T-helper 2 cell treated with Interferon-gamma antibody and Interleukin-4, amounts not matched to agents 100 ng/mL and 5 ng/mL, for 36 hours (primary cell): ENCODE data around the gene GNPNAT1. TPM values are rescaled to one million over a fixed set of nuclear protein-coding genes. Genes with fewer than 3 reads are reported as not detected.
"Not testable (repeated sequence)": the region's sequence is repeated elsewhere in the genome, so short reads cannot be mapped to it uniquely, and the experiment has no call there.

ENCODE experiments used
- intact Hi-C: fragments of 100-400 bp; cut with micrococcal nuclease; formaldehyde crosslinking; loops from one replicate; pipeline ENCODE4 v1.15.1; 2023
- total RNA-seq: library from RNA; stranded (reverse); gene quantifications from 2 replicates; pipeline ENCODE4 v1.2.3, GENCODE V29; 2022

The GNPNAT1 gene
- total RNA-seq, 1 donor from 2014 or later, result 16.7 TPM

DNA sequence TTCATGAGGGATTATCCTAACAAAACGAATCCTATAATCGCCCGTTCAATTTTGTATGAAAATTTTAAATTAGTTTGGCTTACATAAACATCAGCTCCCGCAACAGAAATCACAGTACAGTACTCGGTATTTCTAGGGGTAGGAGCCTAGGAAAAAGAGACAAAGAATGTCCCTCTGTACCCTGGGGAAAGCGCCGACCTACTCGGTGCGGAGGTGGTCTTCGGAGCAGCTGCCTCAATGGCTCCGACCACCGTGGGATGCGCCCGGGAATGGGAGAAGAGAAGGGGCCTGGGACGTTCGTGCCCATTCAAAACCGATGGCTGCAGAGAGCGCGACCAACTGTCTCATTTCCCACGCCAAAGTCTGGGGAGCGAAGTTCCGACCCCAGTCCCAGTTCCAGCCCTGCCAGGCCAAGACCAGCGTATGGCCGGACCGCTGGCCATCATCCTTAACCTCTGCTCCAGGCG is 618 bp downstream of the GNPNAT1 start:
- intact Hi-C loops, result loop anchor here (1.0 to 10.0 kb wide), 6 partner anchors 60 to 476 kb away; partner anchors contain the start of genes DDHD1, GPR137C, PSMC6 and PTGER2

- intact Hi-C loops, result loop anchor here (2.0 to 10.0 kb wide), 2 partner anchors 363 to 475 kb away; partner anchors contain the start of genes DDHD1 and PTGER2
Measured at GRCh38 chr14:52790011-52790755, 1.2 kb downstream of the GNPNAT1 start.

GRCh38 chr14:52789118-52789517 is 2.3 kb downstream of the GNPNAT1 start:
- intact Hi-C loops, result no loop called here

DNA sequence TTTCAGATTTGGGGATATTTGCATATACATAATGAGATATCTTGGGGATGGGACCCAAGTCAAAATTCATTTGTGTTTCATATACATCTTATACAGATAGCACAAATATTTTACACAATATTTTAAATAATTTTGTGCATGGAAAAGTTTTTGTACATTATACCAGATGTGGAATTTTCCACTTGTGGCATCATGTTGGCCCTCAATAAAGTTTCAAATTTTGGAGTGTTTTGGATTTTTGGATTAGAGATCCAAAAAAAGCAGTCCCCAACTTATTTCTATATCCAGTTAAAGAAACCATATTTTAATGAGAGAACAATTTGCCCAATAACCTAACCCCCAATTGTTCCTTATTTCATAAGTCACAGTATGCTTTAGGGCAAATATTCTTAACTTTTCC is 4.5 kb downstream of the GNPNAT1 start:
- intact Hi-C loops, result no loop called here

DNA sequence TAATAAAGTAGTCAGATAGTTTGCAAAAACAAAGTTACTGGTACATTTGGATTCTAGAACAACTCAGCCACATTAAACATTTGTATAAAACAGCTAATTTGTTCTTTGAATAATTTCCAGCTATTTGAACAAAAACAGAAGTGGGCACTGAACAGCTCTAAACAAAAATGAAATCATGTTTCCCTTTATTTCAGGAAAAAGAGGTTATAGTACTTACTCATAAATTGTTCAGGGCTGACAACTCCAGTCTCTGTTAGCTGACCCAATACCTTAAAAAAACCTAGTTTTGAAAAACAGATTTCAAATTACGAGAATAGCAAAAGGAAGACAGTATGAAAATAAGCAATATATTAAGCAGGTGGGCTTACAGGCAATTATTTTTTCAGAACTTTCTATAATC is 8.2 kb downstream of the GNPNAT1 start:
- intact Hi-C loops, result no loop called here

DNA sequence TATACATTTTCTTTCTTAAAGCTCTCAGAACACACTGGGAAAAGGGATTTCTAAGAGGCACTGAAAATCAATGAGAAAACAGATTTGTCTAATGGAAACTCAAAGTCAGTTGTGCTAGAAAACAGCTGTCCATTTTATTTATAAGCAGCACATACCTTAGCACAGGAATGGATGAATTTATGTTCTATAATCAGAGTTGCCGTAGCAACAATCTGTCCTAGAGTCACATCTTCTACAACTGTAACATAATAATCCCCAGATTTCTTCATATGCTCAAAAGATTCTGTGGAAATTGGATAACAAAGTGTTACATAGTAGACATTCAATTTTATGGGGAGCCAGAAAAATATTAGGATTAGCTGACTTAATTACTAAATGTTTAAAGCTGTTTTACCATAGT is 9.8 kb downstream of the GNPNAT1 start:
- intact Hi-C loops, result no loop called here

DNA sequence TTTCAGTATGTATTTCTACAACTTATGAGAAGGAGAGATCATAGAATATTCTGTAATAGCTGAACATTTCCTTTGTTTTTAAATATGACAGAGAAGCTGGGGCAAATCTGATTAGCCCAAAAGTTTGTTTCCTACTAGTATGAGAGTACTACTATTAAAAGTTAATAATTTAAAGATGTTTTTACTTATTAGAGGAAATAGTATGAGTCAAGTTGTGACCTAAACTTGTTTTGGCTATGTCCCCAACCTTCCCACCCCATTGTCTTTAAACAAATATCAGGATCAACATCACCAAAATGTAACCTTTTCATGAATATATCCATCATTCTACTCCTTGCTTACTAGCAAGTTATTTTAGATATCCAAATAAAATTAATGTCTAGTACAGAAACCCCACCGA is 10.5 kb downstream of the GNPNAT1 start:
- intact Hi-C loops, result no loop called here

GRCh38 chr14:52778702-52779101 is 12.7 kb downstream of the GNPNAT1 start:
- intact Hi-C loops, result no loop called here

- intact Hi-C loops, result no loop called here
Measured at GRCh38 chr14:52776816-52777215, 14.6 kb downstream of the GNPNAT1 start.

GRCh38 chr14:52769887-52770286 is 21.5 kb downstream of the GNPNAT1 start:
- intact Hi-C loops, result no loop called here

DNA sequence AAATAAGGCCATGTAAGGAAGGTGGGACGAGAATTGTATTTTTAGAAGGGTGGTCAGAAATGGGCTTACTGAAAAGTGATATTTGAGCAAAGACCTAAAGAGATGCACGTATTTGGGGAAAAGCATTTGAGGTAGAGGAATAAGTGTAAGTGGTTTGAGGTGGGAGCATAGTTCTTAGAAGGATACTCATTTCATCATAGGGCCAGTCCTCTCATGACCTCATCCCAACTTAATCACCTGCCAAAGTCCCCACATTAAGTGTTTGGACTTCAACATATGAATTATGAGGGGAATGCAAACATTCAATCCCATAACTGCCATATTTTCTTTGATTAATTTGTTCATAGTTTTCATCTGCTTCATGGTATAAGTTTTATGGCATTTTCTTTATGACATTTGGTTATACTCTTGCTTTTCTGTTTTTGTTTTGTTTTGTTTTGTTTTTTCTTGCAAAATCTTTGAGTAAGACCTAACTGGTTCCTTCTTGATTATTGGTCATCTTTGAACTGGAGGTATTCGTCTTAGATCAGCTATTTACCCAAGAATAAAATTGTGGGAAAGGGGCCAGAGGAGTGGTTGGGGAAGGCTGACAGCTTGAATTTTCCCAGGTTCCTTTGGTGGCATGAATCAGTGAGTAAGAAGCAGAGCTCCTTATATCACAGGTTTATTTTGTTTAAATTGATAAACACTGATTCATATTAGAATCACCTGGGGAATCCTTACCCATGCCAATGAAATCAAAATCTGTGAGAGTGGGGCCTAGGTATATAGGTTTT is 24.2 kb downstream of the GNPNAT1 start:
- intact Hi-C loops, result no loop called here

- intact Hi-C loops, result not testable (repeated sequence)
Measured at GRCh38 chr14:52762923-52763322, 28.5 kb downstream of the GNPNAT1 start.

- intact Hi-C loops, result no loop called here
Measured at GRCh38 chr14:52759145-52759544, 32.3 kb downstream of the GNPNAT1 start.

DNA sequence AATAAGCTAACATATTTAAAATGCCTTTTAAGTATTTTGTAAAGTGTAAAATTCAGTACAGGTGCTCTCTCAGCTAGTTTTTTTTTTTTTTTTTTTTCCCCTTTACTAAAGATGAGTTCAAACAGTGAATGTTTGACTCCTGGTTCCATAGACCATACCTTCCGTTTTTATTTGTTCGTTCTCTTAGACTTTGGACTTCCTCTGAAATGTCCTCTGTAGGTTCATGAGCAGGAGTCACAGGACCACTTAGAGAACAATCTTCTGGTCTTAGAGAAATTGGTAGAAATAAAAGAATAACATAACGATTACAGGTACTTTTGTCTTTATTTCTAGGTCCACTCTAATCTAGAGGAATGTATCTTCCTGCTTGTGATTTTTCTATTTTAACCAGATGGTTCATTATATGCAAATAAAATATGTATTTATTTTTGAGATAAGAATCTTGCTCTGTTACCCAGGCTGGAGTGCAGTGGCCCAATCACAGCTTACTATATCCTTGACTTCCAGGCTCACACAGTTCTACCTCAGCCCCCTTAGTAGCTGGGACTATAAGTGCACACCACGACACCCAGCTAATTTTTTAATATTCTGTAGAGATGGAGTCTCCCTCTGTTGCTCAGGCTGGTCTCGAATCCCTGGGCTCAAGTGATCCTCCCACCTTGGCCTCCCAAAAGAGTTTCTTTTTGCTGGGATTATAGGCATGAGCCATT is 35.6 kb downstream of the GNPNAT1 start:
- intact Hi-C loops, result no loop called here

DNA sequence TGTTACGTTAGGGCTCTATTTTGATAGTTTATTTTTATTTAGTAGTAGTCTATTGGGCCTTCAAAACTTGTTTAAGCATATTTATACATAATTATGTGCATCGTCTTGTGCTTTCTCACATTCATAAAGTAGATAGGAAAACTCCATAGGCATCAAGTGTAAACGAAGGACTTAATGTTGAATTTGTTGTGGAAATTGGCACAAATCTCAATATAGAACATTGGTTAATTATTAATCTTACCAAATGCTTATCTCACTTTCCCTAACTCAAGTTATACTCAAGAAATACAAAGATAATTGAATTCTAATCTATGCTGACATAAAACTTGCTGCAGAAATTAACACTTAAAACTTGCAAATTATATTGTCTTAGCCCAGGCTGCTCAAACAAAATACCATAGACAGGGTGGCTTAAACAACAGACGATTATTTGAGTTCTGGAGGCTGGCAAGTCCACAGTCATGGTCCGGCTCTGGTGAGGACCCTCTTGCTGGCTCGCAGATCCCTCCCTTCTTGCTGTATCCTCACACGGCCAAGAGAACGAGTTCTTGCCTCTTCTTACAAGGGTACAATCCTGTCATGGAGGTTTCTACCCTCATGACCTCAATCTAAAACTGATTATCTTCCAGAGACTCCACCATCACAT is 42.6 kb downstream of the GNPNAT1 start:
- intact Hi-C loops, result no loop called here

- intact Hi-C loops, result loop anchor here (1.0 to 5.0 kb wide), 2 partner anchors 12 to 35 kb away; partner anchors contain the start of genes PSMC6 and STYX
Measured at GRCh38 chr14:52741865-52742264, 49.5 kb downstream of the GNPNAT1 start.

DNA sequence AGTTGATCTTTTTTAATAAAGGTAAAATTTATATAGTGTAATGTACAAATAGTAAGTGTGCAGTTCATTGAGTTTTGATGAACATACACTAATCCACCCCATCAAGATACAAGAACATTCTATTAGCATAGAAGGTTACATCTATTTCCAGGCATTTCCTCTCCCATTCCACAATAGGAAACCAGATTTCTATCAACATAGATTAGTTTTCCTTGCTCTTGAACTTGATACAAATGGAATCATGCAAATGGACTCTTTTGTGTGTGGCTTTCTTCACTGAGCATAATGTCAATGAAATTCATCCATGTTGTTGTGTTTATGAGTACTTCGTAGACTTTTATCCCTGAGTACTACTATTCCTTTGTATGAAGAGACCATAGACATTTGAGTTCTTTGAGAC is 50.7 kb downstream of the GNPNAT1 start:
- intact Hi-C loops, result loop anchor here (5.0 kb wide), 1 partner anchor 33 kb away; the partner anchor contains the start of gene PSMC6

GRCh38 chr14:52738409-52738808 is 53.0 kb downstream of the GNPNAT1 start:
- intact Hi-C loops, result no loop called here

- intact Hi-C loops, result no loop called here
Measured at GRCh38 chr14:52735921-52736489, 55.4 kb downstream of the GNPNAT1 start.

GRCh38 chr14:52733824-52734223 is 57.6 kb downstream of the GNPNAT1 start:
- intact Hi-C loops, result no loop called here

GRCh38 chr14:52730709-52731111 is 60.7 kb downstream of the GNPNAT1 start:
- intact Hi-C loops, result loop anchor here (1.0 to 2.0 kb wide), 5 partner anchors 12 to 422 kb away; partner anchors contain the start of genes DDHD1, GNPNAT1 and PSMC6
